WI38 (cell line): ENCODE data around the gene DACH1.

Source experiments
- H3K4me3 ChIP-seq: 2 replicates; pipeline ENCODE4 v1.5.1; 2011; ENCODE audit warnings: low read depth, mild to moderate bottlenecking, control low read depth, low read length
- CTCF ChIP-seq: IDR thresholded peaks from 2 replicates; pipeline ENCODE4 v1.5.1; 2012; ENCODE audit warnings: low read depth, mild to moderate bottlenecking, control low read depth, low read length

The DACH1 gene

DNA sequence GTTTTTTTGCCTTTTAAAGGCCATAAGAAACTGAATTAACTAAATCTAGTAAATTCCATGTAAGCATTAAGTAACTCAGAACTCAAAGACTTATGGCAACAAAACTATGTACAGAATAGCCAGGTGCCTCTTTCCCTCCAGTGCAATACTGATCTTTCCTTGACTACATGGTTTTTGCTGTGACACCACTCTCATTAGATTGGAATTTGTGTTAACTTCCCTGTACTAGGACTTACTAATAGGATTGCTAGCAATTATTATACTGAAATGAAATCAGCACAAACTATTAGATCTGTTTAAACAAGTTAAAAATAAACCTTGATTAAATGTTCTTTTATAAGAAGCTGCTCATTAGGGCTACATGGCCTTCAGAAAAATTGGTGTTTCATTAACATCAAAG lies 96.3 kb downstream of the DACH1 start:
- TF ChIP-seq CTCF, result no peak
- H3K4me3 ChIP-seq, result no peak overlapping the region

- no peak for TF ChIP-seq CTCF
- H3K4me3 ChIP-seq, result no peak overlapping the region
These were observed 98.1 kb downstream of the DACH1 start for GRCh38 chr13:71768881-71769280.

- TF ChIP-seq CTCF, result no peak
- no peak overlapping the region for H3K4me3 ChIP-seq
These were observed 107.1 kb downstream of the DACH1 start for GRCh38 chr13:71759651-71760511.

GRCh38 chr13:71758828-71759227 lies 108.2 kb downstream of the DACH1 start:
- no peak for TF ChIP-seq CTCF
- H3K4me3 ChIP-seq, result no peak overlapping the region

DNA sequence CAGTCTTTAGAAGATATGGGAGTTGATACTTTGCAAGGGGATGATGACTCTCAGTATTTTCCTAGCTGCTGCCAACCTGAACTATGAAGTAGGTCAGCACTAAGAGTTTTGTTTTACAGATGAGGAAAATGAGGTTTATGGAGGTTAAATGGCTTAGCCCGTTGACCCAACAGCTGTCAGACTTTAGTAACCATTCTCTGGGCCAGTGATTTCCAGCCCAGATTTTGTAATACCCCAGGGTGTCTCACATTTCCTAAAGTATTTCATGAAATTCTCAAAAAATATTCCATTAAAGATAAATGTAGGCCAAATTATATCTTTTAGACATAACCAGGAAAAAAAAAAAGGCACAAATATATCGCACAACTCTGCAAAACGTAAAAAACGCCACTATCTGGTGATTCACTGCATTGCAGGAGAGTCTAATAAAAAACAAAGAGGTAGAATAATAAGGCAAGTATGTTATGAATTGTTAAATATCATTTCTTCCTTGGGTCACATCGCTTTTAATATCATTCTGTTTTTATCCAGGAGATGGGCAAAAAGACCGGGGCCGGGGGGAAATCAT lies 112.5 kb downstream of the DACH1 start:
- H3K4me3 ChIP-seq, result no peak overlapping the region
- TF ChIP-seq CTCF, result no peak

- no peak for TF ChIP-seq CTCF
- H3K4me3 ChIP-seq, result no peak overlapping the region
These were observed 114.1 kb downstream of the DACH1 start for GRCh38 chr13:71752775-71753513.

DNA sequence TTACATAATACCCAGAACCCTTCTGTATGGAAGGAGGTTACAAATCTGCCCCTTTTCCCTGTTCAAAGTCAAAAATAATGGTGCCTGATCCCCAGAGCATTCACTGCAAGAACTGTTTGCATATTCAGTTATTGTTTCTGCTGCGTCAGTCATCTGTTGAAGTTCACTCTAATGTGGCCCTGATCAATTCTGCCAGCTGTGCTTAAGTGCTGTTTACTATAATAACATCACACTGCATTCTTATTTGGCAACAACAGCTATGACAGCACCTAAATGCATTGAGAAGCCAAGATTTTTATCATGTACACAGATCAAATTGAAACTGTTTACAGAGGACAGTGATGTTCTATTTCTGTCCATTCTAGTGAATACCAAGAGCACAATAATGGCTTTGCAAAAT lies 115.9 kb downstream of the DACH1 start:
- H3K4me3 ChIP-seq, result no peak overlapping the region
- TF ChIP-seq CTCF, result no peak
